Nephron (organoid): Measurements from ENCODE around the gene SUGP2.
A peak's percentile ranks its signal among the peaks of the same experiment; 100 is the strongest.

Source experiments
- H3K27ac Mint-ChIP-seq, 3 experiments: 2 replicates each; pipeline ENCODE4 v1.8.0; 2020; ENCODE audit warnings: mixed read lengths in 3 of 3, mild to moderate bottlenecking in 2 of 3, moderate library complexity in 1 of 3
- H3K27me3 Mint-ChIP-seq: 2 replicates; pipeline ENCODE4 v1.8.0; 2021; ENCODE audit warnings: low read depth, mild to moderate bottlenecking, moderate library complexity, mixed read lengths
- H3K36me3 Mint-ChIP-seq: 2 replicates; pipeline ENCODE4 v1.8.0; 2020; ENCODE audit warnings: low read depth, mixed read lengths
- H3K4me1 Mint-ChIP-seq: 2 replicates; pipeline ENCODE4 v1.8.0; 2020; ENCODE audit warnings: mixed read lengths
- H3K4me3 Mint-ChIP-seq, 3 experiments: 2 replicates each; pipeline ENCODE4 v1.8.0; 2020; ENCODE audit warnings: mild to moderate bottlenecking in 3 of 3, mixed read lengths in 3 of 3, moderate library complexity in 2 of 3
- H3K9me3 Mint-ChIP-seq: 2 replicates; pipeline ENCODE4 v1.8.0; 2020; ENCODE audit warnings: mixed read lengths
- TF ChIP-seq, protein P1 (sequence below), 3 experiments: fragments of 200-600 bp; sonication (generic); IDR thresholded peaks; one replicate each; pipeline ENCODE4 v1.5.0; 2021; ENCODE audit warnings: antibody characterized with exemption in 3 of 3; ENCODE audit not compliant: unreplicated experiment in 3 of 3

Gene SUGP2

DNA sequence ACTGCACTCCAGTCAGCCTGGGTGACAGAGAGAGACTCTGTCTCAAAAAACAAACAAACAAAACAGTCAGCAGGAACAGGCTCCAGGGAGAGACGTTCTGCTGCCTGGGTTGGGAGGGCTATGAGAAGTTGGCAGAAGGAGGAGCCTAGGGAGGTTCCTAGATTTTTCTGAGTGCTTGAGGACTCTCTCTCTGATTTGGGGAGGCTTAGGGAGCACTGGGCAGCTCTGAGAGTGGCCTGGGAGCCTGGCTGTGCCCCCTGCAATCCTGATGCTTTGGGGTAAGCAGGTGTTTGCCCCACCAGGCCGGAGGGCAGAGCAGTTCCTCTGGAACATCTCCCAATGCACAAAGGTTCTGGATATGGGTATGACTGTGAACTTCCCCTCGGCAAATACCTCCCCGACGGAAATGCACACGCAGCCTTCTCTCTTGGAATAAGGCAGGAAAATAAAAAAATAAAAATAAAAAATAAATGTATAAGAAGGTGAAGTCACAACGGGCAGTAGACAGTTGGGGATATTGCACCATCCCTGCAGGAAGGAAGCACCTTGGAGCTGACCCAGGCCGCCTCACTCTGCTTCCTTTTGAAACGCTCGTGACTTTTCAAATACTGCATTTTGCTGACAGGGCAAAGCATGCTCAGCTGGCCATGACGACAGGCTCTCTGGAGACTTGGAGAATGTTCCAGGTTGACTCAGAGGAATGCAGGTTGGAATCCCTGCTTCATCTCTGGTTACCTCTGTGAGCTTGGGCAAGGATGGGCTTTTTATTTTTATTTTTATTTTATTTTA, 65.8 kb downstream of the SUGP2 start:
- TF ChIP-seq, protein P1, sequence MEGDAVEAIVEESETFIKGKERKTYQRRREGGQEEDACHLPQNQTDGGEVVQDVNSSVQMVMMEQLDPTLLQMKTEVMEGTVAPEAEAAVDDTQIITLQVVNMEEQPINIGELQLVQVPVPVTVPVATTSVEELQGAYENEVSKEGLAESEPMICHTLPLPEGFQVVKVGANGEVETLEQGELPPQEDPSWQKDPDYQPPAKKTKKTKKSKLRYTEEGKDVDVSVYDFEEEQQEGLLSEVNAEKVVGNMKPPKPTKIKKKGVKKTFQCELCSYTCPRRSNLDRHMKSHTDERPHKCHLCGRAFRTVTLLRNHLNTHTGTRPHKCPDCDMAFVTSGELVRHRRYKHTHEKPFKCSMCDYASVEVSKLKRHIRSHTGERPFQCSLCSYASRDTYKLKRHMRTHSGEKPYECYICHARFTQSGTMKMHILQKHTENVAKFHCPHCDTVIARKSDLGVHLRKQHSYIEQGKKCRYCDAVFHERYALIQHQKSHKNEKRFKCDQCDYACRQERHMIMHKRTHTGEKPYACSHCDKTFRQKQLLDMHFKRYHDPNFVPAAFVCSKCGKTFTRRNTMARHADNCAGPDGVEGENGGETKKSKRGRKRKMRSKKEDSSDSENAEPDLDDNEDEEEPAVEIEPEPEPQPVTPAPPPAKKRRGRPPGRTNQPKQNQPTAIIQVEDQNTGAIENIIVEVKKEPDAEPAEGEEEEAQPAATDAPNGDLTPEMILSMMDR (IDR thresholded peaks at IDR 0.05; ENCODE audit: unreplicated experiment in 3 of 3), result no peak
- H3K9me3 Mint-ChIP-seq, result no peaks in the 10 kb centered on the region
- H3K36me3 Mint-ChIP-seq, result no peaks in the 10 kb centered on the region
- H3K27me3 Mint-ChIP-seq, result peaks cover under 1% of the 10 kb centered on the region
- H3K4me3 Mint-ChIP-seq, result no peak overlapping the region
- H3K4me1 Mint-ChIP-seq, result no peaks in the 10 kb centered on the region
- peak overlapping the region; percentile 56 to 90 (median 76) for H3K27ac Mint-ChIP-seq

DNA sequence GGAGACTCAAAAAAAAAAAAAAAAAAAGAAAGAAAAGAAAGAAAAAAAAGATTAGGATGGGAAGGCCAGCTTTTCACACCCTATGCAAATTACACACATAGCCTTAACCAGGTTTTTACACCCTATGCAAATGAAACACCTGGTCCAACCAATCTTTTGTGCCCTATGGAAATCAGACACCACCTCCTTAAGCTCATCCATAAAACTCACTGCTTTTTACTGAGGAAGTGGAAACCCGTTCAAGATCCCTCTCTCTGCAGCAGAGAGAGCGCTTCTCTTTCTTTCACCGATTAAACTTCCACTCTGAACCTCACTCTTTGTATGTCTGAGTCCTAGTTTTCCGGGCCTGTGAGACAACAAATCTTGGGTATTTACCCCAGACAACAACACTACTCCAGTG, 67.0 kb downstream of the SUGP2 start:
- TF ChIP-seq, protein P1 (IDR thresholded peaks at IDR 0.05; ENCODE audit: unreplicated experiment in 3 of 3), result no peak
- Mint-ChIP-seq H3K27me3 (peaks cover 13% of the 10 kb centered on the region), H3K9me3 (no peaks in the 10 kb centered on the region), H3K27ac (peak overlapping the region in 2 of 3 experiments; percentile 70 to 80), H3K36me3 (no peaks in the 10 kb centered on the region), H3K4me1 (no peaks in the 10 kb centered on the region), H3K4me3 (no peak overlapping the region)

DNA sequence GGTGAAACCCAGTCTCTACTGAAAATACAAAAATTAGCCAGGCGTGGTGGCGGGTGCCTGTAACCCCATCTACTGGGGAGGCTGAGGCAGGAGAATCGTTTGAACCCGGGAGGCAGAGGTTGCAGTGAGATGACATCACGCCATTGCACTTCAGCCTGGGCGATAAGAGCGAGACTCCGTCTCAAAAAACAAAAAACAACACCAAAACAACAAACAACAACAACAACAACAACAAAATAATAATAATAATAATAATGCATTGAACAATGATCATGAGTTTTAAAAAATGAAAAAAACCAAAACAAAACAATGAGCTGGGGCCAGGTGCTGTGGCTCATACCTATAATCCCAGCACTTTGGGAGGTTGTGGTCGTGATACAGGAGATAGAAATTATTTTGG, 69.2 kb downstream of the SUGP2 start:
- Mint-ChIP-seq H3K36me3 (no peaks in the 10 kb centered on the region), H3K4me3 (no peak overlapping the region), H3K4me1 (no peaks in the 10 kb centered on the region), H3K27ac (no peak overlapping the region), H3K27me3 (peaks cover 16% of the 10 kb centered on the region), H3K9me3 (no peaks in the 10 kb centered on the region)
- TF ChIP-seq, protein P1 (IDR thresholded peaks at IDR 0.05; ENCODE audit: unreplicated experiment in 3 of 3), result no peak

DNA sequence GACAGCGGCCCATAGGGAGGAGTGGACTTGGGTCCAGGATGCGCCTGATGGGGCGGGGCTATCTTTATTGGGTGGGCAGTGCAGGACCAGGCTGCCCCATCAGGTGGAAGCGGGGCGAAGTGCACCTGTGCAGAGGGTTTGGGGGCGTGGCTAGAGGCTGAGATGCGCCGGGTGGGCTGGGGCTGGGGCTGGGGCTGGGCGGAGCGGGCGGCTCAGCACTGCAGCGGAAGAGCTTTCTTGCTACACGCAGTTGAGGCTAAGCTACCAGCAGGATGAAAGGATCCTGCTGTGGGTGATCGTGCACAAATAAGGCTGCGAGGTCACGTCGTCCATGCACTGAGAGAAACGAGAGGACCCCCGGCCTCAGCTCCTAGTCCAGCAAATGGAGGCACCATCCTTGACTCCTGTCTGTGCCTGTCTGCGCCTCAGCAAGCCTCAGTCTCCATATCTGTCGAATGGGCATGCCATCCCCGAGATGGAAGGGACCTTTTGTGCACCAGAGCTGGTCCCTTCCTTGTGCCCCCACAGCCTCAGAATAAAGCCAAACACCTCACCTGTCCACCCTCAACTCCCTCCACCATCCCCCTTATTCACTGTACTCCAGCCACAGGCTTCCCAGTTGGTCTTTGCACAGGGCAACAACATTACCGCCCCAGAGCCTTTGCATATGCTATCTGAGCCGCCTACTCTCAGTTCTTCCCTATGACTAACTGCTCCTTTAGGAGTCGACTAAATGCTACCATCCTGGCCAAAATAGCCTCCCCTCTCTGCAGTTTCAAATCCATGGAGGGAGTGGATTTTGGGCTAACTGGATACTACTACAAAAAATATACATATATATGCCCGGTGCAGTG, 71.3 kb downstream of the SUGP2 start:
- H3K36me3 Mint-ChIP-seq, result no peaks in the 10 kb centered on the region
- TF ChIP-seq, protein P1 (IDR thresholded peaks at IDR 0.05; ENCODE audit: unreplicated experiment in 3 of 3), result no peak
- H3K27ac Mint-ChIP-seq, result no peak overlapping the region
- no peak overlapping the region for H3K4me3 Mint-ChIP-seq
- H3K9me3 Mint-ChIP-seq, result no peaks in the 10 kb centered on the region
- H3K4me1 Mint-ChIP-seq, result no peaks in the 10 kb centered on the region
- peaks cover 16% of the 10 kb centered on the region for H3K27me3 Mint-ChIP-seq

DNA sequence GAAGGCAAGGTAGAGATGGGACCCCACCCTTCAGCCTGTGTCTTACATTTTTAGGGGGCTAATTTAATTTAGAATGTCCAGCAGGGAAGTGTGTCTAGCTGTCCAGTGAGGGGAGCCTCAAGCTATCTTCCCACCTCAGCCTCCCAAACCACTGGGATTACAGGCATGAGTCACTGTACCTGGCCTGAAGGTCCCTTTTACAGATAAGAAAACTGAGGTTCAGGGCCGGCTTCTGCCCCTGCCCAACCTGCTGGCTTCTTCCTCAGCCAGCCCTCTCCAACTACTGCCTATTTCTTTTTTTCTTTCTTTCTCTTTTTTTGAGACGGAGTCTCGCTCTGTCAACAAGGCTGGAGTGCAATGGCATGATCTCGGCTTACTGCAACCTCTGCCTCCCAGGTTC, 72.9 kb downstream of the SUGP2 start:
- H3K27me3 Mint-ChIP-seq, result peaks cover 16% of the 10 kb centered on the region
- no peak overlapping the region for H3K4me3 Mint-ChIP-seq
- H3K36me3 Mint-ChIP-seq, result no peaks in the 10 kb centered on the region
- TF ChIP-seq, protein P1 (IDR thresholded peaks at IDR 0.05; ENCODE audit: unreplicated experiment in 3 of 3), result no peak
- H3K9me3 Mint-ChIP-seq, result no peaks in the 10 kb centered on the region
- H3K27ac Mint-ChIP-seq, result no peak overlapping the region
- no peaks in the 10 kb centered on the region for H3K4me1 Mint-ChIP-seq
